Uterus (tissue), 2 donors: ENCODE data around the gene SEMA4C.

Experiments used
- CTCF ChIP-seq, 4 experiments: fragments of 200-600 bp in 2 of 4; fragments of 450-650 bp in 2 of 4; sonication (generic) in 2 of 4; IDR thresholded peaks; one replicate each; pipeline ENCODE4 v1.5.1; 2016 to 2019; ENCODE audit warnings: antibody characterized with exemption in 4 of 4, mild to moderate bottlenecking in 2 of 4, moderate library complexity in 1 of 4
- POLR2A ChIP-seq, 2 donors: fragments of 450-650 bp; IDR thresholded peaks; one replicate each; pipeline ENCODE4 v1.6.1; 2016; ENCODE audit warnings: antibody characterized with exemption in 2 of 2, mild to moderate bottlenecking in 1 of 2, moderate library complexity in 1 of 2

GRCh38 chr2:96863575-96864342, 6.1 kb downstream of the SEMA4C start:
- TF ChIP-seq CTCF (IDR thresholded peaks at IDR 0.05): no peak
- no peak for TF ChIP-seq POLR2A (IDR thresholded peaks at IDR 0.05)
